Lower lobe of right lung (tissue), 2 donors: ENCODE results near the gene KPNA6. TPM values are rescaled to one million over a fixed set of nuclear protein-coding genes. Genes with fewer than 3 reads are reported as not detected.
"Not testable (repeated sequence)": the region's sequence is repeated elsewhere in the genome, so short reads cannot be mapped to it uniquely, and the experiment has no call there.

Source experiments
- ATAC-seq, 2 donors: fragments of 200-7000 bp; cut with Tn5 transposase; one replicate each; pipeline ENCODE4 v1.9.1; 2020 to 2022; ENCODE audit warnings: mild to moderate bottlenecking in 2 of 2, moderate library complexity in 2 of 2
- DNase-seq: peaks from one replicate; pipeline ENCODE4 v3.0.0-alpha.2; 2020
- H3K27ac ChIP-seq: fragments of 200-600 bp; one replicate; pipeline ENCODE4 v1.8.0; 2022
- H3K27me3 ChIP-seq: fragments of 200-600 bp; one replicate; pipeline ENCODE4 v1.8.0; 2022; ENCODE audit warnings: low read depth
- H3K36me3 ChIP-seq: fragments of 200-600 bp; one replicate; pipeline ENCODE4 v1.8.0; 2022; ENCODE audit warnings: mild to moderate bottlenecking
- H3K4me1 ChIP-seq: fragments of 200-600 bp; one replicate; pipeline ENCODE4 v1.8.0; 2022
- H3K4me3 ChIP-seq: fragments of 200-600 bp; one replicate; pipeline ENCODE4 v1.8.0; 2022; ENCODE audit warnings: mild to moderate bottlenecking
- H3K9me3 ChIP-seq: fragments of 200-600 bp; one replicate; pipeline ENCODE4 v1.8.0; 2022
- intact Hi-C: fragments of 100-400 bp; cut with DNase I; formaldehyde crosslinking; loops from one replicate; pipeline ENCODE4 v1.11.0; 2022
- total RNA-seq: library from RNA; stranded (reverse); fragmentation: NEBNext Ultra II Directional; extraction: Animal tissue kit (Norgen Biotek cat#: 25700); gene quantifications from one replicate; pipeline ENCODE4 v1.2.1, GENCODE V29; 2021
- TF ChIP-seq, protein P1 (sequence below): fragments of 200-600 bp; IDR thresholded peaks from one replicate; pipeline ENCODE4 v1.8.0; 2022; ENCODE audit warnings: antibody characterized with exemption, mild to moderate bottlenecking
- donor health status: DM: no; HTN: yes; CAD: no; lungs with severe emphysema.

Gene KPNA6
- total RNA-seq, 1 donor from 2014 or later, result 57.1 TPM

DNA sequence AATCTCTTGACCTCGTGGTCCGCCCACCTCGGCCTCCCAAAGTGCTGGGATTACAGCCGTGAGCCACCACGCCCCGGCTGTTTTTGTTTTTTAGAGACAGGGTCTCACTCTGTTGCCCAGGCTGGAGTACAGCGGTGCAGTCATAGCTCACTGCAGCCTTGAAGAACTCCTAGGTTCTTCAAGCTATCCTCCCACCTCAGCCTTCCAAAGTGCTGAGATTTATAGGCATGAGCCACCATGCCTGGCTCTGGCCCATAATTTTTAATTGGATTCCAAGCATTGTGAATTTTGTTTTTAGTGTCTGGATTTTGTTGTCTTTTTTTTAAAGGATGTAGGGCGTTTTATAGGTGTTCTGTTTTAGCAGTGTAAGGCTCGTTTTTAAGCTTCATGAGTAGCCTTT is 43.0 kb downstream of the KPNA6 start:
- DNase-seq, result no peak
- Histone ChIP-seq H3K36me3 (peaks cover 9% of the 10 kb centered on the region), H3K27me3 (no peaks in the 10 kb centered on the region), H3K9me3 (no peaks in the 10 kb centered on the region), H3K4me3 (no peak overlapping the region), H3K4me1 (peaks cover 10% of the 10 kb centered on the region), H3K27ac (no peak overlapping the region)
- no peak for ATAC-seq
- intact Hi-C loops, result no loop called here
- TF ChIP-seq, protein P1, sequence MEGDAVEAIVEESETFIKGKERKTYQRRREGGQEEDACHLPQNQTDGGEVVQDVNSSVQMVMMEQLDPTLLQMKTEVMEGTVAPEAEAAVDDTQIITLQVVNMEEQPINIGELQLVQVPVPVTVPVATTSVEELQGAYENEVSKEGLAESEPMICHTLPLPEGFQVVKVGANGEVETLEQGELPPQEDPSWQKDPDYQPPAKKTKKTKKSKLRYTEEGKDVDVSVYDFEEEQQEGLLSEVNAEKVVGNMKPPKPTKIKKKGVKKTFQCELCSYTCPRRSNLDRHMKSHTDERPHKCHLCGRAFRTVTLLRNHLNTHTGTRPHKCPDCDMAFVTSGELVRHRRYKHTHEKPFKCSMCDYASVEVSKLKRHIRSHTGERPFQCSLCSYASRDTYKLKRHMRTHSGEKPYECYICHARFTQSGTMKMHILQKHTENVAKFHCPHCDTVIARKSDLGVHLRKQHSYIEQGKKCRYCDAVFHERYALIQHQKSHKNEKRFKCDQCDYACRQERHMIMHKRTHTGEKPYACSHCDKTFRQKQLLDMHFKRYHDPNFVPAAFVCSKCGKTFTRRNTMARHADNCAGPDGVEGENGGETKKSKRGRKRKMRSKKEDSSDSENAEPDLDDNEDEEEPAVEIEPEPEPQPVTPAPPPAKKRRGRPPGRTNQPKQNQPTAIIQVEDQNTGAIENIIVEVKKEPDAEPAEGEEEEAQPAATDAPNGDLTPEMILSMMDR, result no peak

GRCh38 chr1:32151319-32151787 is 43.5 kb downstream of the KPNA6 start:
- Histone ChIP-seq H3K4me3 (no peak overlapping the region), H3K27me3 (no peaks in the 10 kb centered on the region), H3K4me1 (peaks cover 10% of the 10 kb centered on the region), H3K9me3 (no peaks in the 10 kb centered on the region), H3K36me3 (peaks cover 14% of the 10 kb centered on the region), H3K27ac (no peak overlapping the region)
- intact Hi-C loops, result no loop called here
- TF ChIP-seq, protein P1, result no peak
- DNase-seq (no peak), ATAC-seq (no peak)

- no peak for ATAC-seq
- H3K27me3 ChIP-seq, result no peaks in the 10 kb centered on the region
- peaks cover 92% of the 10 kb centered on the region for H3K36me3 ChIP-seq
- H3K9me3 ChIP-seq, result no peaks in the 10 kb centered on the region
- H3K4me3 ChIP-seq, result no peak overlapping the region
- no peak for DNase-seq
- intact Hi-C loops, result no loop called here
- H3K4me1 ChIP-seq, result no peaks in the 10 kb centered on the region
- no peak overlapping the region for H3K27ac ChIP-seq
- TF ChIP-seq, protein P1, result no peak
Observed at GRCh38 chr1:32159189-32159588, 51.3 kb downstream of the KPNA6 start.

DNA sequence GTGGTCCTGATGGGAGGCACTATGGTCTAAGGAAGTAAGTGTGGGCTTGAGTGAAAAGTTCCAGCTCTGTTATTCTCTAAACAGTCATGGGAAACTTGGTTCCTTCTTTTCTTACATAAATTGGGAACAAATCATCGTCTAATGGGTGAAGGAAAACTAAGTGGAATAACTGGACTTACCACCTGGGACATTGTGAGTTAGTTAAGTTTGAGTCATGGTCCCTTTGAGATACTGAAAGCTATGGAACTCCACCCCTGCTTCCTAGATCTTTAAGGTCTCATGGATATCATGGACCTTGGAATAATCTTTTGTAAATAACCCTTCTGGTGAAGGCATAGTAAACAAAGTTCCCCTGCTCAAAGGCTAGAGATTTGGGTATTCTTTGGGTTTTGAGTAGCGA is 55.5 kb downstream of the KPNA6 start:
- intact Hi-C loops, result no loop called here
- ATAC-seq, result no peak
- H3K36me3 ChIP-seq, result peaks cover 99% of the 10 kb centered on the region

GRCh38 chr1:32165633-32166032 is 57.8 kb downstream of the KPNA6 start:
- H3K4me1 ChIP-seq, intact Hi-C loops, H3K27me3 ChIP-seq, H3K4me3 ChIP-seq, DNase-seq, ATAC-seq, H3K27ac ChIP-seq, H3K9me3 ChIP-seq: not testable (repeated sequence)
- peaks cover 99% of the 10 kb centered on the region for H3K36me3 ChIP-seq

More for the DNA sequence above, 55.5 kb downstream of the KPNA6 start:
- H3K27ac ChIP-seq, result no peak overlapping the region
- no peaks in the 10 kb centered on the region for H3K4me1 ChIP-seq
- H3K4me3 ChIP-seq, result no peak overlapping the region
- no peaks in the 10 kb centered on the region for H3K9me3 ChIP-seq
- DNase-seq, result no peak
- TF ChIP-seq, protein P1, result no peak
- H3K27me3 ChIP-seq, result no peaks in the 10 kb centered on the region

DNA sequence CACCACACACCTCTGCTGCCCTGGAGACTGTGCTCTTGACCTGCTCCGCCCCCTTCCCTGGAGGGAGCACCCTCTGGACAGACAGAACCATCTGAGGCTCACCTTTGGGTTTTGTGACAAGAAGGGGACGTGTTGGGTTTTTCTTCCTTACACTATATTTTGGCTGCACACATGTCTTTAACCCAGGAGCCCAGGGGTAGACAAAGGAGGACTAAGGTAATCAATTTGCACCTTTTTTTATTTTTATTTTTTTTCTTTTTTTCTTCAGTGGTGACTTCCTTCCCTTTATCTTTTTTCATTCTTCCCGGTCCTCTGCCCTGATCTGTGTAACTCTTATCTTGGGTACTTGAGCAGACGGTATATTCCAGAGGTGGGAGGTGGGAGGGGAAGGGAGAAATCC is 63.1 kb downstream of the KPNA6 start:
- Histone ChIP-seq H3K27ac (no peak overlapping the region), H3K4me3 (no peak overlapping the region), H3K27me3 (no peaks in the 10 kb centered on the region), H3K36me3 (peaks cover 73% of the 10 kb centered on the region), H3K9me3 (no peaks in the 10 kb centered on the region), H3K4me1 (no peaks in the 10 kb centered on the region)
- TF ChIP-seq, protein P1, result no peak
- DNase-seq (no peak), ATAC-seq (no peak)
- intact Hi-C loops, result no loop called here
